HG03354 (cell line): ENCODE data around the gene AFAP1.

ENCODE experiments used
- ATAC-seq: cut with Tn5 transposase; IDR thresholded peaks from one replicate; pipeline ENCODE4 v1.9.1; 2021; ENCODE audit warnings: mild to moderate bottlenecking; ENCODE audit not compliant: unreplicated experiment, poor library complexity, severe bottlenecking

The AFAP1 gene

GRCh38 chr4:7799736-7800135 is 139.9 kb downstream of the AFAP1 start:
- ATAC-seq, result no peak

DNA sequence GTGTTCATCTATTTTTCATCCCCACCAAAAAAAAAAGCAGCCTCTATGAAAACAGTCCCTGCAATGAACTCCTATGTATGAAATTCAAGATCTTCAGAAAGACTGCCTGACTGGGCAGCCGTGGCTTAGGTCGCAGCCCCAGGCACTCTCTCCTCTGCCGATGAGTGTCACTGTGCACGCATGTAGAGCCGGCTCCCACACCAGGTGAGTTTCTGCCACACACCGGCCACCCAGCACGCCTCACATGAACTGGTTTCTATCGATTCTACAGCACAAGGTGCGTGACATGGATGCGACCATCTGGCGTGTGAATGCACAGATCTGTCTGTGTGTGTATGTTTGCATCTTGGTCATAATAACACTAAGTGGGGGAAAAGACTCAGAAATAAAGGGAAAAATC is 140.4 kb downstream of the AFAP1 start:
- ATAC-seq, result no peak

DNA sequence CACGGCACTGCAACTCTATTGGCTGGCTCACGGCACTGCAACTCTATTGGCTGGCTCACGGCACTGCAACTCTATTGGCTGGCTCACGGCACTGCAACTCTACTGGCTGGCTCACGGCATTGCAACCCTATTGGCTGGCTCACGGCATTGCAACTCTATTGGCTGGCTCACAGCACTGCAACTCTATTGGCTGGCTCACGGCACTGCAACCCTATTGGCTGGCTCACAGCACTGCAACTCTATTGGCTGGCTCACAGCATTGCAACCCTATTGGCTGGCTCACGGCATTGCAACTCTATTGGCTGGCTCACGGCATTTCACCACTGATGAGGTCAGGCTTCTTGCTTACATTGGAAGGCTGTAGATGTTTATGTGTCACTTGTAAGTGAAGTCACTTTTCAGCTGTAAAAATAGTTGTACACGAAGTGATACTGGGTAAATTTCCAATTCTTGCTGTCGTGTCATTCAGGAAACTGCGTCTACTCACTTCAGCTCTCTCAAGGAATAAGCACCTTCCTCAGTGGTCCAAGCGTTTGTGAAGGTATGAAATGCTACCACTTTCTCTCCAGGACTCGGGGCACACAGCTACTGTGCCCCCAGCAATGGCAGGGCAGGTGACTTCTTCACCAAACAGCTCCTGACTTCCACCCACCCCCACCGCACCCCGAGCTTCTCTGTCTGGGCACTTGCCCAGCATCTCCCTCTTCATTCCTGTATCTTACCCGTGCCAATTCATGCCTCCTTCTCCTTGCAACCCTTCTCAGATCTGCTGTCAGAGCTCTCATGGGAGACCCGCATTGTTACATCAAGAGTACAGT is 141.3 kb downstream of the AFAP1 start:
- no peak for ATAC-seq

GRCh38 chr4:7797330-7797729 is 142.3 kb downstream of the AFAP1 start:
- ATAC-seq, result no peak

DNA sequence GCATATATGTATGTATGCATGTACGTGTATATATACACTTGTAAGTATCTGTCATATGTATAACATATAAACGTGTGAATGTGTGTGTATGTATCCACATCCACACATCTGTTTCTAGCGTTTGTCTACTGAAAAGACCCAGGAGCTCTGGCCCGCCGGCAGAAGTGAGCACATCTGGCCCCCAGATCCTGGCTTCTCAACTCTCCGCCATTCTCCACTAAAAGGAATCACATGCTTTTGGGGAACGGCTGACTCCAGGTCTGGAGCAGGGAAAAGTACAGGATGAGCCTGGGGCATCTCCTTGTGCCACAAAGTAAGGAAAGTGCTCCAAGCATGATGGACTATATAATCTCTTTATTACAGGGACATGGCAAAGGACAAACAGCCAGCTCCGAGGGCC is 143.7 kb downstream of the AFAP1 start:
- no peak for ATAC-seq

- no peak for ATAC-seq
These were observed 146.5 kb downstream of the AFAP1 start for GRCh38 chr4:7793186-7793585.

DNA sequence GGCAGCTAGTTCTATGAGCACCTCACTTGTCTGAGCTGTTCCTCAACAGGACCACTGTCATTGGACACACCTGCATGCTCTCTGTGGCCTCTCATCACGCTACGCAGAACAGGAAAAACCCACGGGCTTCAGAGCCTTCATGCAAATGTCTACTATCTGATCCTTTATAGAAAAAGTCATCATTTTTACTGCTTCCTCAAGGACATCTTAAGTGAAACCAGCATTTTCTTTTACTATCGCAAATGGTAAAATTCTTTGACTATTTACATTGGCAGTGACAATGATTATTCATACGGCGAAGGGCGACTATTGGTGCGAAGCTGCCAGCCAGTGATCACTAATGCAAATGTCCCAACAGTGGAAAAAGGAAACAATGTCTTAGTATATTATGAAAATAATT is 147.0 kb downstream of the AFAP1 start:
- no peak for ATAC-seq

- ATAC-seq, result no peak
These were observed 148.7 kb downstream of the AFAP1 start for GRCh38 chr4:7790999-7791398.

- no peak for ATAC-seq
These were observed 149.6 kb downstream of the AFAP1 start for GRCh38 chr4:7790023-7790422.

DNA sequence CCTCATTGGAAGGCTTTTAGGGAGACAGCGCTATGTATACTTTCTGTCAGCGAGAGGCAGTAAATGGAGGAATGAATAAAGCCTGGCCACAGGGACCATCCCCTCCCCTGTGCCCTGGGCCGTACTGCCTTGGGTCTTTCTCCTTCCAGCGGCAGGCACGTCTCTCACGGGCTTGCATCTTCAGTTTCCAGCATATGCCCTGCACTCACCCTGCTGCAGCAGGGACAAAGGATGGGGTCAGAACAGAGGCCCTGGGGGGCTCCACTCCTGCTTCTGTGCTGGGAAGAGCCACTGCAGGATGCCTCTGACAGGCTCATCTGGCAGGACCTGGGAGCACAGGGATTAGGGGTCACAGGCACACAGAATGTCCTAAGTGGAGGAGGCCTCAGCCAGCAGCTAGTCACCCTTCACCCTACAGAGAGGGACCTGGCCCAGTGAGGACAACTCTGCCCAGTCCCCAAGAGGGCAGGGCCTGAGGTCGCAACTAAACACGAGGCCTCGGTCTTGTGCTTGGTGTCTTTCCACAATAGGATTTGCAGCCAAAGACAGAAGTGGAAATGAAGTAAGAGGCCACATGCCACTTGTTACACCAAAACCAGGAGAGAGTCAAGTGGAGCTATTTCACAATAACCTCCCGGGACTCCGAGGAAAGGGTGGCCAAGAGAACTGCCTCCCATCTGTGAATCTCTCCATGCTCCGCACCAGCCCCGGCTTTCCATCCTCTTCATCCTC is 150.8 kb downstream of the AFAP1 start:
- no peak for ATAC-seq

GRCh38 chr4:7788193-7788592 is 151.5 kb downstream of the AFAP1 start:
- ATAC-seq, result no peak

DNA sequence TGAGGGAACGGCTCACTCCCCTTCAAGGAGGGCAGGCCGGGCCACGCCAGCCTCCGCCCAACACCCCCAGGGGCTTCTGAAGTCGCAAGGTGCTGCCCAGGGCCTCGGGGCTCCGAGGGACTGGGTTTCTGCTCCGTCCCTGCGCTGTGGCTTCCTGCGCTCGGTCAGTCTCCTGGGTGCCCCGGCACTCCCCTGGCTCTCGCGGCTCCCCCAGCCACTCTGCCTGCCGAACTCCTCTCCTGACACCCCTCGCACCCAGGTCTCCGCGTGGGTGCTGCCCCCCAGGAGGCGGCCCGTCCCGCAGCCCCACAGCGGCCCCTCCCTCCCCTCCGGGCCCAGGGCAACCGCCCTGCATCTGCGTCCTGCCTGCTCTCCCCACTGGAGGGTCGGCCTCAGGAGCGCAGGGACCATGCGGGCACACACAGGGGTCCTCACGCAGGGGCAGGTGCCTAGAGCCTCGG is 151.9 kb downstream of the AFAP1 start:
- ATAC-seq, result no peak

- ATAC-seq, result no peak
These were observed 152.6 kb downstream of the AFAP1 start for GRCh38 chr4:7787067-7787466.

GRCh38 chr4:7786517-7786916 is 153.1 kb downstream of the AFAP1 start:
- ATAC-seq, result no peak

DNA sequence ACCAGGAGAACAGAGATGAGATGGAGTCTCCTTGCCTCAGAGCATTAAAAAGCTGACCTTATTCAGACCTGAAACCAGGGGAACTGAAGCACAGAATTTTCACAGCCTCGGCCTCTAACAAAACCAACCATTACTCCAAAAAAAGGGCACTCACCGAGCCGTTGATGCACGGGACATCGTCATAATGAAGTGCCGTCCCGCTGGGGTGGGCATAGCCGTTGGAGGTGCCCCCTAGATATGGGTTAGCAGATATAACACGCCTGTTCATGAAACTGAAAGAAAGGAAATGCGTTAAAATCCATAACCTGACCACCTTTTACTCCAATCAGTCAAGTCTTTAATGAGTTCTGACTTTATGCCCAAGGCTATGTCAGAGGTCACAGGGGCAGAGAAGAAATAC is 153.6 kb downstream of the AFAP1 start:
- ATAC-seq, result no peak

GRCh38 chr4:7785017-7785416 is 154.6 kb downstream of the AFAP1 start:
- ATAC-seq, result no peak

DNA sequence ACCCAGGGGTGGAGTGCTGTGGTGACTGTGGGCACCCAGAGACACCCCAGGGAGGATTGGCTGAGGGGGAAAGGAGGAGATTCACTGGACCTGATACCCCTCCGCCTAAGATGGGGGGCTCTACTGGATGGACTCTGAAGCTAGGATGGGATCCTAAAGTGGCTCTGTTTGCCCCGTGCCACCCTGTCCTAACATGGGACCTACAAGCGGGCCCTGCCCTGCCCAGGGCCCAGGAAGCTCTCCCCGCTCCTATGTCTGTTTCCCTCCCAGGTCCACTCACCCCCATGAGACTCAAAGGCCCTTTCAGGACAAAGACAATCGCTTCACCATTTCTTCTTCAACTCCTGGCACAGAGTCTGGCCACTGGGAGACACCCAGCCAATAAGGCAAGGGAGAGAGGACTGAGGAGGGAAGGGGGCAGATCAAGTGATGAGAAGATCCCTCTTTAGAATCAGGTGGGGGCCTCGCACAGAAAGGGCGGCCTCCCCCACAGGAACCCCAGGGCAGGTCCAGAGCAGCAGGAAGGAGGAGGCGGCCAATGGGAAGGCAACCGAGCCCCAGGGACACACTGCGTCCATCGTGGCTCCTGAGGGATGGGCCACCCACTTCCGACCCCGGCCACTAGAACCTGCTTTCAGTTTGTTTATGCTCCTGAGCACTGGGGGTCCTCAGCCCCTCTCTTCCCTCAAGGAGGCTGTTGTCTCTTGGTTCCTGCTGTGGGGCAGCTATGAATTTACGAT is 155.4 kb downstream of the AFAP1 start:
- ATAC-seq, result no peak

DNA sequence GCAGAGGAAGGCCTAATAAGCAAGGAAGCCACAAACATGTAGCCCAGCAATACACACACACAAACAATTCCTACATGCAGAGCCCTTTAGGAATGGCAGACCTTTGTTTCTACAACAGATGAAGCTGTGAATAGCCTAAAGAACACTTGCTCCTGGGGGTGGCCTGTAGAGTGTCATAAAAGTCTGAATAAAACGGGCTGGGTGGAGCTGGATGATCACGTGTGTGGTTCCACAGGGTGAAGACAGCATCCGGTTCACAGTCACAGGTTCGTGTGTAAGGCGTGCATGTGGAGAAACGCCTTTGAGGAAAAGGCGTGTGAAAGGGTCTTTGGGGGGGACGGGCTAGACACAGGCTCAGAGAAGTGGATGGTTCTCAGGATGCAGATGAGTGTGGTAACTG is 156.1 kb downstream of the AFAP1 start:
- ATAC-seq, result no peak

DNA sequence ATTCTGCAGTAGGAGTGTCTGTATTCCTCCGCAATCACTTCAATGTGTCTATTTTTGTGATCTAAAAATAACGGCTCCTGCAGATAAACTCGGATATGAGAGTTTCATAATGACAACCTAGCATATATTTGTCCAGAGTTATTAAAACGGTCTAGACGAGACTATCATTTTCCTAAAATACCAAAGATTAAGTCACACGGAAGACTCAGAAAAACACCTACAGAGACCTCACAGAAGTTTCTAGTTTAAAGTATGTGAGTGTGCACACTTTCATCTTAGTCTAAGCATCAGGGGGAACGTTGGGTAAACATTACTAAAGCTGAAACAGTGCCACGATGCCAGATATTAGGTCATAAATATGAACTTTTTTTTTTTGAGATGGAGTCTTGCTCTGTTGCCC is 156.9 kb downstream of the AFAP1 start:
- ATAC-seq, result no peak

DNA sequence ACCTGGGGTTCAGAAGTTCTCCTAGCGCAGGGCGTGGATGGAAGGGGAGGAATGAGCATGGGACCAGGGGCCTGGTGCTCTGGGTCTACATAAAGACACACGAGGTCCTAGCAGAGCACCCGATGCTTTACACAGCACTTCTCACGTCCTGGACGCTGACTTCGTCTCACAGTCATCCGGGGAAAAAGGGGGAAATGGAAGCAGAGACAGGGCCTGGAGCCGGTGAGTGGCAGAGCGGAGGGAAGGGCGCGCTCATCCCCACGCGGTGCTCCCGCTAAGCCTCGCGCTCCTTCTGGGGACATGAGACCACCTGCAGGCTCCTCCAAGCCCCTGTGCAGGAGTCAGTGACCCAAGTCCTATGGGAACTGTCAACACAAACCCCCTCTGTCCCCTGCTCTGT is 157.7 kb downstream of the AFAP1 start:
- no peak for ATAC-seq

DNA sequence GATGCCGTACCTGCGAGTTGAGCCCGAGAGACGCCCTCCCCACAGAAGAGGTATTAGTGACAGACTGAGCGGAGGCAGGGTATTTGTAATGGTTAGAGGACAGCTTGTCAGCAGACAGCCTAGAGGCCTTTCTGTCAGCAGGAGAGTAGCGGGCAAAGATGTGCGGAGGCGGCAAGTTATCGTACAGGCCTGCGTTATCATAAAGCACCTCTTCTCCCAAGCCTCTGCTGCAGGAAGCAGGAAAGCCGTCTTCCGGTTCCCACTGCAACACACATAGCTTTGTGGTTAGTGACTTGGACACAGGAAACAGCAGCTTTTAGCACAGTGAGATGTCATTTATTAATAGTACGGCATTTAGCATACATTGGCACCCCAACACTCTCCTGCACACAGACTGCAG is 158.3 kb downstream of the AFAP1 start:
- ATAC-seq, result no peak
